Mesodermal cell (in vitro differentiated cells): ENCODE data around the gene BTNL8.

Source experiments
- H3K27ac ChIP-seq: 2 replicates; pipeline ENCODE4 v1.7.0; 2013; ENCODE audit warnings: mild to moderate bottlenecking, low read depth, low read length, moderate library complexity; ENCODE audit not compliant: severe bottlenecking
- H3K36me3 ChIP-seq: 2 replicates; pipeline ENCODE4 v1.7.1; 2013; ENCODE audit warnings: mild to moderate bottlenecking, low read length, moderate library complexity; ENCODE audit not compliant: control insufficient read depth, insufficient read depth
- H3K4me1 ChIP-seq: one replicate; pipeline ENCODE4 v1.7.1; 2013; ENCODE audit warnings: mild to moderate bottlenecking, low read length; ENCODE audit not compliant: insufficient read depth, control insufficient read depth, poor library complexity, severe bottlenecking
- H3K4me3 ChIP-seq: 2 replicates; pipeline ENCODE4 v1.7.0; 2013; ENCODE audit warnings: low read length, control low read depth, mild to moderate bottlenecking; ENCODE audit not compliant: insufficient read depth, poor library complexity, severe bottlenecking; ENCODE audit errors: extremely low read depth
- H3K9me3 ChIP-seq: 2 replicates; pipeline ENCODE4 v1.7.1; 2013; ENCODE audit warnings: mild to moderate bottlenecking, low read length, moderate library complexity; ENCODE audit not compliant: control insufficient read depth
- WGBS, 2 experiments: methylation state at CpG; one replicate each; pipeline ENCODE4 v1.1.5; 2013; ENCODE audit warnings: missing lambda C conversion rate in 2 of 2; ENCODE audit not compliant: insufficient coverage in 2 of 2; 5-methylcytosine and 5-hydroxymethylcytosine counted together

Gene BTNL8

DNA sequence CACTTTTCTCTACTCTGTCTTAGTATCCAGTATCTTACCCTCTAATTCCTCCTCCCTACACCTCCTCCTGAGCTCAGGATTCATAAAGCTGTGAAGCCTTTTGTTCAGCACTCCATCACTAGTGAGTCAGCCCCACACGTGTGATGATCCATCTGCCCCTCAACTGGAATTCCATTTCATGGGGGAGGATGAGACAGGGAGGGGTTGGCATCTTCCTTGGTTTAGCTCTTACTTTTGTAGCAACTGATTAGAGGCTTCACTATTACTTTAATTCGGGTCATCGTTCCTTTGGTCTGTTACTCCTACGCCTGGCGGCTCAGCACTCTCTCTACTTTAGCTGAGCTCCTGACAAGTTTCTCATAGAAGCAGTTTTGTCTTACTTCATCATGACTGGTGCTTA lies 11.8 kb downstream of the BTNL8 start:
- H3K27ac ChIP-seq: no peak overlapping the region
- H3K4me1 ChIP-seq: no peaks in the 10 kb centered on the region
- H3K4me3 ChIP-seq: no peak overlapping the region
- peaks cover 18% of the 10 kb centered on the region for H3K9me3 ChIP-seq
- H3K36me3 ChIP-seq: no peaks in the 10 kb centered on the region
- 82 to 85% methylated on average over 4 to 5 of the region's 5 CpGs for WGBS, 2 experiments

DNA sequence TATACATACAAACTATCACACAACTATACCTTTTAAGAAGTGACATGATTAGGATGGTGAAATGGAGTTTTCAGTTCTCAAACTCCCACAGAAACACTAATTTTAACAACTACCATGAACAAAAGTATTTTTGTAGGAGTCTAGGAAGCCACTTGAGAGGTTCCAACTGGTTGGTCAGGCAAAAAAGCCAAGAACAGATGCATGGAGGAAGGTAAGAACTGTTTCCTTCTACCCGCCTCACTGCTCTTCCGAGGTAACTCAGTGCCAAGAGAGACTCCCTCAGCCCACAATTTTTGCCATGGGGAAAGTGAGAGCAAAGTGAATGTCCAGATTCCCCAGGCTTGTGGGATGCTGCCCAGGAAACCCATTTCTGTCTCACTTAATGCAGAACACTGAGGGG lies 15.7 kb downstream of the BTNL8 start:
- no peaks in the 10 kb centered on the region for H3K4me1 ChIP-seq
- no peaks in the 10 kb centered on the region for H3K36me3 ChIP-seq
- peaks cover 18% of the 10 kb centered on the region for H3K9me3 ChIP-seq
- 88% methylated on average over 1 of the region's 2 CpGs; no CpG with 5 or more reads in 1 of the 2 experiments for WGBS, 2 experiments
- H3K4me3 ChIP-seq: no peak overlapping the region
- H3K27ac ChIP-seq: no peak overlapping the region

DNA sequence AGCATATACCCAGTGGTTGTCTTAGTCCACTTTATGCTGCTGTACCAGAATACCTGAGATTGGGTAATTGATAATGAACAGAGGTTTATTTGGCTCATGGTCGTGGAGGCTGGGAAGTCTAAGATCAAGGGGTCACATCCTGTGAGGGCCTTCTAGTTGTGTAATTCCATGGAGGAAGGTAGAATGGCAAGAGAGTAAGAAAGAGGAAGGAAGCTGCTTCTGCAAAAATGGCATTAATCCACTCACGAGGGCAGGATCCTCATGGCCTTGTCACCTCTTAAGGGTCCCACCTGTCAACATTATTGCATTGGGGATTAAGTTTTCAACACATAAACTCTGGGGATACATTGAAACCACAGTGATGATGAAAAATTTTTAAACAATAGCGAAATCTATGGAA lies 17.0 kb downstream of the BTNL8 start:
- WGBS, 2 experiments: 50 to 65% methylated on average over 1 to 2 of the region's 3 CpGs
- H3K4me1 ChIP-seq: no peaks in the 10 kb centered on the region
- H3K36me3 ChIP-seq: no peaks in the 10 kb centered on the region
- no peak overlapping the region for H3K27ac ChIP-seq
- no peak overlapping the region for H3K4me3 ChIP-seq
- peaks cover 13% of the 10 kb centered on the region for H3K9me3 ChIP-seq

GRCh38 chr5:180918380-180918779 lies 19.4 kb downstream of the BTNL8 start:
- no peaks in the 10 kb centered on the region for H3K4me1 ChIP-seq
- no peaks in the 10 kb centered on the region for H3K36me3 ChIP-seq
- H3K4me3 ChIP-seq: no peak overlapping the region
- no peak overlapping the region for H3K27ac ChIP-seq
- no CpG with 5 or more reads among the region's 1 CpG for whole genome bisulfite sequencing, 2 experiments
- H3K9me3 ChIP-seq: no peaks in the 10 kb centered on the region

DNA sequence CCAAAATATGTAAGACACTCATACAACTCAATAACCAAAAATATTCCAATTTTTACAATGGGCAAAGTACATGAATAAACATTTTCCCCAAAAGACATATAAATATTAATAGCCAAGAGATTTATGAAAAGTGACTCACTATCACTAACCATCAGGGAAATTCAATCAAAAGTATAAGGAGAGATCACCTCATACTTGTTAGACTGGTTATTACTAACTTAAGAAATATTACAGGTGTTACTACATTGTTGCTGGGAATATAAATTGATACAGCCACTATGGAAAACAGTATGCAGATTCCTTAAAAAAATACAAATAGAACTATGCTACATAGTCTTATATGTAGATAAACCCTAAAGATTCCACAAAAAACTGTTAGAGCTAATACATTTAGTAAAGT lies 21.8 kb downstream of the BTNL8 start:
- H3K4me1 ChIP-seq: no peaks in the 10 kb centered on the region
- H3K4me3 ChIP-seq: no peak overlapping the region
- H3K27ac ChIP-seq: no peak overlapping the region
- peaks cover 8% of the 10 kb centered on the region for H3K9me3 ChIP-seq
- no peaks in the 10 kb centered on the region for H3K36me3 ChIP-seq

- no CpG with 5 or more reads among the region's 1 CpG for WGBS, 2 experiments
- no peak overlapping the region for H3K4me3 ChIP-seq
- H3K36me3 ChIP-seq: no peaks in the 10 kb centered on the region
These were observed 24.0 kb downstream of the BTNL8 start for GRCh38 chr5:180922932-180923331.

DNA sequence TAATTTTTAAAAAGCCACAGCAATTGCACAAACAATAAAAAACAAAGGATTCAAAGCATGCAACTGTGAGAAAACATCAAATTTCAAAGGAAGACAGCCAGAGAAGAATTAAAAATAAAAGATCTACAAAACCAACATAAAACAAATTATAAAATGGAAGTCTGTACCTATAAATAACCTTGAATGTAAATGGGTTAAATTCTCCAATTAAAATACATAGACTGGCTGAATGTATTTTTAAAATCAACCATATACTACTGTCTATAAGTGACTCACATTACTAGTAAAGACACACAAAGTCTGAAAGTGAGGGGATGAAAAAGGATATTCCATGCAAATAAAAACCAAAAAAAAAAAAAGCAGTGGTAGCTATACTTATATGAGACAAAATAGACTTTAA lies 33.7 kb downstream of the BTNL8 start:
- no peaks in the 10 kb centered on the region for H3K36me3 ChIP-seq

More at GRCh38 chr5:180922932-180923331, 24.0 kb downstream of the BTNL8 start:
- peaks cover 8% of the 10 kb centered on the region for H3K9me3 ChIP-seq
- H3K27ac ChIP-seq: no peak overlapping the region
- H3K4me1 ChIP-seq: no peaks in the 10 kb centered on the region

DNA sequence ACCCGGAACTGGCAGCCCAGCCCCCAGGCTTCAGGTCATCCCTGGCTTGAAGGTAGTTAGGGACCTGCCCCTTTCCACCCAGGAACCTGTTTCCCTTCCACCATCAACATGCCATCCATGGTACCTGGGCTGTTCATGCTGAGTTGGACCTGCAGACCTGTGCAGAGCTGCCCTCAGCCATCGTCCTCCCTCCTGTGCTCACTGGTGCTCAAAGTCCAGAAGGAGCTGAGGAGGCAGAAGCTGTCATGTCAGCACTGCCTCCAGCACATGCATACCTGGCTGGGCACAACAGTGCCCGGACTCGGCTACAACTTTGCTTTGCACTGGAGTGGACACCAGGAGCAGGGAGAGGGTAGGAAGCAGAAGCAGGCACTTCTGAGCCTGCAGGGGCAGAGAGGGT lies 36.2 kb downstream of the BTNL8 start:
- Histone ChIP-seq H3K36me3 (no peaks in the 10 kb centered on the region), H3K4me1 (no peaks in the 10 kb centered on the region), H3K4me3 (no peak overlapping the region), H3K27ac (no peak overlapping the region), H3K9me3 (peaks cover 12% of the 10 kb centered on the region)
- 48% methylated on average over 4 of the region's 4 CpGs; no CpG with 5 or more reads in 1 of the 2 experiments for WGBS, 2 experiments

More for the DNA sequence above, 33.7 kb downstream of the BTNL8 start:
- H3K4me3 ChIP-seq: no peak overlapping the region
- no peaks in the 10 kb centered on the region for H3K4me1 ChIP-seq
- H3K27ac ChIP-seq: no peak overlapping the region
- H3K9me3 ChIP-seq: peaks cover 3% of the 10 kb centered on the region

DNA sequence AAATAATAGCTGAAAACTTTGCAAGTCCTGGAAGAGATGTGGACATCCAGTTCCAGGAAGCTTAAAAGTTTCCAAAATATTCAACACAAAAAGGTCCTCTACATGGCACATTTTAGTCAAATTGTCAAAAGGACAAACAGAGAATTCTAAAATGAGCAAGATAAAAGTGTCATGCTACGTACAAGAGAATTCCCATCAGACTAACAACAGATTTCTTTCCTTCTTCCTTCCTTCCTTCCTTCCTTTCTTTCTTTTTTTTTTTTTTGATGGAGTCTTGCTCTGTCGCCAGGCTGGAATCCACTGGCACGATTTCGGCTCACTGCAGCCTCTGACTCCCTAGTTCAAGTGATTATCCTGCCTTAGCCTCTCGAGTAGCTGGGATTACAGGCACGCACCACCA lies 39.3 kb downstream of the BTNL8 start:
- Histone ChIP-seq H3K4me3 (no peak overlapping the region), H3K4me1 (no peaks in the 10 kb centered on the region), H3K27ac (no peak overlapping the region), H3K36me3 (no peaks in the 10 kb centered on the region), H3K9me3 (peaks cover 12% of the 10 kb centered on the region)
- 85 to 100% methylated on average over 2 to 4 of the region's 6 CpGs for WGBS, 2 experiments

DNA sequence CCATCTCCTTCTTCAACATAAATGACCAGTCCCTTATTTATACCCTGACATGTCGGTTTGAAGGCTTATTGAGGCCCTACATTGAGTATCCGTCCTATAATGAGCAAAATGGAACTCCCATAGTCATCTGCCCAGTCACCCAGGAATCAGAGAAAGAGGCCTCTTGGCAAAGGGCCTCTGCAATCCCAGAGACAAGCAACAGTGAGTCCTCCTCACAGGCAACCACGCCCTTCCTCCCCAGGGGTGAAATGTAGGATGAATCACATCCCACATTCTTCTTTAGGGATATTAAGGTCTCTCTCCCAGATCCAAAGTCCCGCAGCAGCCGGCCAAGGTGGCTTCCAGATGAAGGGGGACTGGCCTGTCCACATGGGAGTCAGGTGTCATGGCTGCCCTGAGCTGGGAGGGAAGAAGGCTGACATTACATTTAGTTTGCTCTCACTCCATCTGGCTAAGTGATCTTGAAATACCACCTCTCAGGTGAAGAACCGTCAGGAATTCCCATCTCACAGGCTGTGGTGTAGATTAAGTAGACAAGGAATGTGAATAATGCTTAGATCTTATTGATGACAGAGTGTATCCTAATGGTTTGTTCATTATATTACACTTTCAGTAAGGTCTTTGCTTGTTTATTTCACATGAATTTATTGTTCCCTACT lies 51.5 kb downstream of the BTNL8 start:
- no peak overlapping the region for H3K4me3 ChIP-seq
- H3K27ac ChIP-seq: no peak overlapping the region
- H3K9me3 ChIP-seq: no peaks in the 10 kb centered on the region
- no peaks in the 10 kb centered on the region for H3K4me1 ChIP-seq
- 90% methylated on average over 2 of the region's 6 CpGs; no CpG with 5 or more reads in 1 of the 2 experiments for WGBS, 2 experiments
- no peaks in the 10 kb centered on the region for H3K36me3 ChIP-seq

DNA sequence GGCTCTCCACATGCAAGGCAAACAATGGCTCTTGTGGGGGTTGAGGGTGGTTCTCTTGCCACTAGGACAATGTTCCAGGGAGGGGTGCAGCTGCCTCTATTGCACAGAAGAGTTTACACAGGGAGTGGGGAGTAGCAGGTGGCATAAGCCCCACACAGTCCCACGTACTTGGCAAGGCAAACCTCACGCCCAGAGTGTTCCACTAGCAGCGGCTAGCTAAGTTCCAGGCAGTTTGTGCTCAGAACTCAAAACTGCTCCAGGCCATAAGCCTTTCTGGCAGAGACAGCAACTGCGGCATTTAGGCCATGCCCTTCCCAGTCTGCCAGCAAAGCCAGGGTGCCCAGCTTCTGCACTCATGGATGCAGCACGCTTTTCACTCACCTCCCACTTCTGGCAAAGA lies 60.7 kb downstream of the BTNL8 start:
- 100% methylated on average over 1 of the region's 5 CpGs; no CpG with 5 or more reads in 1 of the 2 experiments for WGBS, 2 experiments
- H3K9me3 ChIP-seq: no peaks in the 10 kb centered on the region
- H3K36me3 ChIP-seq: no peaks in the 10 kb centered on the region
- H3K4me3 ChIP-seq: no peak overlapping the region
- H3K4me1 ChIP-seq: no peaks in the 10 kb centered on the region
- no peak overlapping the region for H3K27ac ChIP-seq
